ENCODE data around the gene INPP4A.

Gene INPP4A

GRCh38 chr2:98419977-98420725 is 24.5 kb upstream of the INPP4A start:
- Histone ChIP-seq H4K20me1 (ENCODE audit: insufficient read depth, low read length) (no peaks in the 10 kb centered on the region), H3K36me3 (replicated peaks; ENCODE audit: low read depth, low read length) (no peaks in the 10 kb centered on the region), H3K4me3 (ENCODE audit: low read length) (no peak overlapping the region), H3K9me3 (ENCODE audit: insufficient read depth, low read length) (no peaks in the 10 kb centered on the region), H3K4me2 (ENCODE audit: low read length) (no peak overlapping the region), H3K27me3 (ENCODE audit: low read depth, low read length) (no peaks in the 10 kb centered on the region), H3K79me2 (ENCODE audit: low read length) (no peaks in the 10 kb centered on the region), H3K27ac (ENCODE audit: low read length) (no peak overlapping the region), H2AFZ (ENCODE audit: low read depth, low read length) (no peak overlapping the region), H3K4me1 (ENCODE audit: low read length) (peaks cover 5% of the 10 kb centered on the region; the same call in 1 of the 2 replicates), H3K9ac (ENCODE audit: low read length) (no peak overlapping the region)
- TF ChIP-seq CTCF (IDR thresholded peaks at IDR 0.05; ENCODE audit: low read depth, low read length), result no peak
- no peak for TF ChIP-seq EZH2phosphoT487 (IDR thresholded peaks at IDR 0.05; ENCODE audit: low read depth)

- Histone ChIP-seq H3K27me3 (ENCODE audit: low read depth, low read length) (peaks cover 4% of the 10 kb centered on the region; the same call in 1 of the 2 replicates), H3K36me3 (replicated peaks; ENCODE audit: low read depth, low read length) (no peaks in the 10 kb centered on the region), H3K9me3 (ENCODE audit: insufficient read depth, low read length) (no peaks in the 10 kb centered on the region), H2AFZ (ENCODE audit: low read depth, low read length) (no peak overlapping the region), H3K4me3 (ENCODE audit: low read length) (no peak overlapping the region), H3K79me2 (ENCODE audit: low read length) (no peaks in the 10 kb centered on the region), H4K20me1 (ENCODE audit: insufficient read depth, low read length) (no peaks in the 10 kb centered on the region), H3K4me2 (ENCODE audit: low read length) (no peak overlapping the region), H3K9ac (ENCODE audit: low read length) (no peak overlapping the region), H3K4me1 (ENCODE audit: low read length) (peaks cover 5% of the 10 kb centered on the region; the same call in 1 of the 2 replicates), H3K27ac (ENCODE audit: low read length) (no peak overlapping the region)
- TF ChIP-seq CTCF (IDR thresholded peaks at IDR 0.05; ENCODE audit: low read depth, low read length) (no peak), EZH2phosphoT487 (IDR thresholded peaks at IDR 0.05; ENCODE audit: low read depth) (no peak)
Measured at GRCh38 chr2:98422449-98422848, 22.2 kb upstream of the INPP4A start.

GRCh38 chr2:98426771-98427170 is 17.9 kb upstream of the INPP4A start:
- Histone ChIP-seq H4K20me1 (ENCODE audit: insufficient read depth, low read length) (no peaks in the 10 kb centered on the region), H3K36me3 (replicated peaks; ENCODE audit: low read depth, low read length) (no peaks in the 10 kb centered on the region), H3K27ac (ENCODE audit: low read length) (no peak overlapping the region), H3K9ac (ENCODE audit: low read length) (no peak overlapping the region), H2AFZ (ENCODE audit: low read depth, low read length) (no peak overlapping the region), H3K27me3 (ENCODE audit: low read depth, low read length) (peaks cover 4% of the 10 kb centered on the region; the same call in 1 of the 2 replicates), H3K9me3 (ENCODE audit: insufficient read depth, low read length) (no peaks in the 10 kb centered on the region), H3K4me1 (ENCODE audit: low read length) (no peaks in the 10 kb centered on the region), H3K4me3 (ENCODE audit: low read length) (no peak overlapping the region), H3K4me2 (ENCODE audit: low read length) (no peak overlapping the region), H3K79me2 (ENCODE audit: low read length) (no peaks in the 10 kb centered on the region)
- TF ChIP-seq CTCF (IDR thresholded peaks at IDR 0.05; ENCODE audit: low read depth, low read length), result no peak
- no peak for TF ChIP-seq EZH2phosphoT487 (IDR thresholded peaks at IDR 0.05; ENCODE audit: low read depth)

GRCh38 chr2:98432145-98432544 is 12.5 kb upstream of the INPP4A start:
- Histone ChIP-seq H3K4me3 (ENCODE audit: low read length) (no peak overlapping the region), H3K9me3 (ENCODE audit: insufficient read depth, low read length) (0 out of 2 replicates have a peak, but pooled peaks cover 9% of the 10 kb centered on the region), H4K20me1 (ENCODE audit: insufficient read depth, low read length) (no peaks in the 10 kb centered on the region)

More at GRCh38 chr2:98432145-98432544, 12.5 kb upstream of the INPP4A start:
- no peak overlapping the region for H3K27ac ChIP-seq (ENCODE audit: low read length)
- H3K79me2 ChIP-seq (ENCODE audit: low read length), result no peaks in the 10 kb centered on the region
- no peak overlapping the region for H2AFZ ChIP-seq (ENCODE audit: low read depth, low read length)
- TF ChIP-seq CTCF (IDR thresholded peaks at IDR 0.05; ENCODE audit: low read depth, low read length), result no peak
- no peak for TF ChIP-seq EZH2phosphoT487 (IDR thresholded peaks at IDR 0.05; ENCODE audit: low read depth)
- no peaks in the 10 kb centered on the region for H3K4me1 ChIP-seq (ENCODE audit: low read length)
- no peaks in the 10 kb centered on the region for H3K27me3 ChIP-seq (ENCODE audit: low read depth, low read length)
- no peak overlapping the region for H3K9ac ChIP-seq (ENCODE audit: low read length)
- H3K36me3 ChIP-seq (replicated peaks; ENCODE audit: low read depth, low read length), result no peaks in the 10 kb centered on the region
- H3K4me2 ChIP-seq (ENCODE audit: low read length), result no peak overlapping the region

All from OCI-LY3 (cell line).